GM21737 (cell line): ENCODE measurements around the gene ZFP36L1.

ENCODE experiments used
- ATAC-seq: cut with Tn5 transposase; IDR thresholded peaks from one replicate; pipeline ENCODE4 v1.9.1; 2021; ENCODE audit warnings: mild to moderate bottlenecking, moderate library complexity; ENCODE audit not compliant: unreplicated experiment

ZFP36L1 gene

GRCh38 chr14:68784978-68785533 is 7.8 kb downstream of the ZFP36L1 start:
- no peak for ATAC-seq

GRCh38 chr14:68784226-68784910 is 8.5 kb downstream of the ZFP36L1 start:
- no peak for ATAC-seq

GRCh38 chr14:68783408-68784225 is 9.2 kb downstream of the ZFP36L1 start:
- ATAC-seq = no peak

- no peak for ATAC-seq
Measured at GRCh38 chr14:68782091-68782981, 10.5 kb downstream of the ZFP36L1 start.

GRCh38 chr14:68781161-68782021 is 11.5 kb downstream of the ZFP36L1 start:
- ATAC-seq = no peak

GRCh38 chr14:68780358-68781160 is 12.3 kb downstream of the ZFP36L1 start:
- no peak for ATAC-seq

GRCh38 chr14:68779761-68780323 is 13.0 kb downstream of the ZFP36L1 start:
- no peak for ATAC-seq

GRCh38 chr14:68777644-68778043 is 15.2 kb downstream of the ZFP36L1 start:
- ATAC-seq = no peak

GRCh38 chr14:68775614-68776126 is 17.2 kb downstream of the ZFP36L1 start:
- no peak for ATAC-seq

GRCh38 chr14:68774771-68775613 is 17.9 kb downstream of the ZFP36L1 start:
- no peak for ATAC-seq

- ATAC-seq = no peak
Measured at GRCh38 chr14:68772761-68773381, 20.0 kb downstream of the ZFP36L1 start.

- no peak for ATAC-seq
Measured at GRCh38 chr14:68771631-68772030, 21.2 kb downstream of the ZFP36L1 start.

GRCh38 chr14:68770553-68771286 is 22.1 kb downstream of the ZFP36L1 start:
- no peak for ATAC-seq

GRCh38 chr14:68770051-68770450 is 22.8 kb downstream of the ZFP36L1 start:
- no peak for ATAC-seq

GRCh38 chr14:68768316-68768715 is 24.6 kb downstream of the ZFP36L1 start:
- no peak for ATAC-seq

GRCh38 chr14:68767248-68767645 is 25.6 kb downstream of the ZFP36L1 start:
- ATAC-seq = no peak
